HEK293 (cell line): ENCODE results near the gene PHACTR3.

Experiments used
- PRDM1 ChIP-seq: fragments of 450-650 bp; formaldehyde crosslinking; IDR thresholded peaks from 2 replicates; pipeline ENCODE4; 2016; ENCODE audit warnings: missing biosample characterization, missing genetic modification characterization
- ZFP37 ChIP-seq: fragments of 450-650 bp; formaldehyde crosslinking; IDR thresholded peaks from 2 replicates; pipeline ENCODE4 v1.5.1; 2016; ENCODE audit warnings: missing biosample characterization, missing genetic modification characterization
- ZNF184 ChIP-seq: fragments of 450-650 bp; IDR thresholded peaks from 2 replicates; pipeline ENCODE4 v1.5.1; 2018; ENCODE audit warnings: missing biosample characterization, mild to moderate bottlenecking, missing genetic modification characterization

DNA sequence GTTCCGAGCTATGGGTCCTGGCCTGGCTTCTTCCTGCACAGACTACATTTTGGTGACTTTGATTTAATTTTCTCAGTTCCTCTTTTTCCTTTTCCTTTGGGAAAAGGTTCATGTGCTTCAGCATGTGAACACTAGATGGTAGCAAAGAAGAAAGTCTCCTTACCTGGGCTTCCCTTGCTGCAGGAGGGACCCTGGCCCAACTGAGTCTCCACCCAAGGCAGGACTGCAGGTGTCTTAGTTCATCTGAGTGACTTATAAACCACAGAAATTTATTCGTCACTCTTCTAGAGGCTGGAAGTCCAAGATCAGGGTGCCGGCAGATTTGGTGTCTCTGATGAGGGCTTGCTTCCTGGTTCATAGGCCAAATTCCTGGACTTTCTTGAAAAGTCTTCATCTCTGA, 165.9 kb downstream of the PHACTR3 start:
- no peak for TF ChIP-seq ZFP37
- no peak for TF ChIP-seq PRDM1 (tag by site-specific recombination)
- TF ChIP-seq ZNF184 (tag by site-specific recombination): no peak
